ENCODE data around the gene EXOG. TPM values are rescaled to one million over a fixed set of nuclear protein-coding genes. Genes with fewer than 3 reads are reported as not detected.

Gene EXOG
- total RNA-seq, 1 donor from 2014 or later: 14.1 TPM

GRCh38 chr3:38551026-38551832 lies 55.1 kb downstream of the EXOG start:
- Histone ChIP-seq H3K36me3 (ENCODE audit: control insufficient read depth in 3 of 3, insufficient read depth in 3 of 3, low read length in 3 of 3) (no peaks in the 10 kb centered on the region), H3K4me3 (ENCODE audit: low read length in 3 of 3) (no peak overlapping the region), H3K27me3 (ENCODE audit: control insufficient read depth in 3 of 3, insufficient read depth in 3 of 3, low read length in 3 of 3) (no peaks in the 10 kb centered on the region), H3K9me3 (ENCODE audit: control insufficient read depth in 3 of 3, low read length in 3 of 3) (no peaks in the 10 kb centered on the region), H3K27ac (ENCODE audit: low read depth, low read length) (no peak overlapping the region), H3K4me1 (ENCODE audit: control insufficient read depth in 3 of 3, insufficient read depth in 3 of 3, low read length in 3 of 3) (peaks cover 6 to 8% (median 8%) of the 10 kb centered on the region in 3 donors), H3K9ac (ENCODE audit: low read depth in 1 of 3, low read length in 3 of 3) (no peak overlapping the region)

- H3K27me3 ChIP-seq (ENCODE audit: control insufficient read depth in 3 of 3, insufficient read depth in 3 of 3, low read length in 3 of 3): no peaks in the 10 kb centered on the region
- H3K27ac ChIP-seq (ENCODE audit: low read depth, low read length): no peak overlapping the region
- no peak overlapping the region for H3K4me3 ChIP-seq (ENCODE audit: low read length in 3 of 3)
- H3K4me1 ChIP-seq (ENCODE audit: control insufficient read depth in 3 of 3, insufficient read depth in 3 of 3, low read length in 3 of 3): peaks cover 6 to 8% (median 8%) of the 10 kb centered on the region in 3 donors
- no peaks in the 10 kb centered on the region for H3K36me3 ChIP-seq (ENCODE audit: control insufficient read depth in 3 of 3, insufficient read depth in 3 of 3, low read length in 3 of 3)
- H3K9ac ChIP-seq (ENCODE audit: low read depth in 1 of 3, low read length in 3 of 3): no peak overlapping the region
- no peaks in the 10 kb centered on the region for H3K9me3 ChIP-seq (ENCODE audit: control insufficient read depth in 3 of 3, low read length in 3 of 3)
These were observed 56.2 kb downstream of the EXOG start for GRCh38 chr3:38552364-38552763.

GRCh38 chr3:38553071-38553470 lies 56.9 kb downstream of the EXOG start:
- H3K36me3 ChIP-seq (ENCODE audit: control insufficient read depth in 3 of 3, insufficient read depth in 3 of 3, low read length in 3 of 3): no peaks in the 10 kb centered on the region
- no peak overlapping the region for H3K27ac ChIP-seq (ENCODE audit: low read depth, low read length)
- no peak overlapping the region for H3K9ac ChIP-seq (ENCODE audit: low read depth in 1 of 3, low read length in 3 of 3)
- H3K4me1 ChIP-seq (ENCODE audit: control insufficient read depth in 3 of 3, insufficient read depth in 3 of 3, low read length in 3 of 3): peaks cover 4 to 6% (median 5%) of the 10 kb centered on the region in 3 donors
- H3K9me3 ChIP-seq (ENCODE audit: control insufficient read depth in 3 of 3, low read length in 3 of 3): no peaks in the 10 kb centered on the region
- no peak overlapping the region for H3K4me3 ChIP-seq (ENCODE audit: low read length in 3 of 3)
- H3K27me3 ChIP-seq (ENCODE audit: control insufficient read depth in 3 of 3, insufficient read depth in 3 of 3, low read length in 3 of 3): no peaks in the 10 kb centered on the region

GRCh38 chr3:38554127-38554827 lies 58.1 kb downstream of the EXOG start:
- Histone ChIP-seq H3K36me3 (ENCODE audit: control insufficient read depth in 3 of 3, insufficient read depth in 3 of 3, low read length in 3 of 3) (no peaks in the 10 kb centered on the region), H3K27me3 (ENCODE audit: control insufficient read depth in 3 of 3, insufficient read depth in 3 of 3, low read length in 3 of 3) (no peaks in the 10 kb centered on the region)

GRCh38 chr3:38555149-38555840 lies 59.2 kb downstream of the EXOG start:
- no peaks in the 10 kb centered on the region for H3K36me3 ChIP-seq (ENCODE audit: control insufficient read depth in 3 of 3, insufficient read depth in 3 of 3, low read length in 3 of 3)
- H3K9me3 ChIP-seq (ENCODE audit: control insufficient read depth in 3 of 3, low read length in 3 of 3): no peaks in the 10 kb centered on the region
- H3K9ac ChIP-seq (ENCODE audit: low read depth in 1 of 3, low read length in 3 of 3): no peak overlapping the region

More at GRCh38 chr3:38554127-38554827, 58.1 kb downstream of the EXOG start:
- Histone ChIP-seq H3K9ac (ENCODE audit: low read depth in 1 of 3, low read length in 3 of 3) (no peak overlapping the region), H3K27ac (ENCODE audit: low read depth, low read length) (no peak overlapping the region), H3K4me1 (ENCODE audit: control insufficient read depth in 3 of 3, insufficient read depth in 3 of 3, low read length in 3 of 3) (no peaks in the 10 kb centered on the region), H3K4me3 (ENCODE audit: low read length in 3 of 3) (no peak overlapping the region), H3K9me3 (ENCODE audit: control insufficient read depth in 3 of 3, low read length in 3 of 3) (no peaks in the 10 kb centered on the region)

GRCh38 chr3:38555926-38556325 lies 59.8 kb downstream of the EXOG start:
- Histone ChIP-seq H3K27me3 (ENCODE audit: control insufficient read depth in 3 of 3, insufficient read depth in 3 of 3, low read length in 3 of 3) (no peaks in the 10 kb centered on the region), H3K4me3 (ENCODE audit: low read length in 3 of 3) (no peak overlapping the region), H3K4me1 (ENCODE audit: control insufficient read depth in 3 of 3, insufficient read depth in 3 of 3, low read length in 3 of 3) (no peaks in the 10 kb centered on the region), H3K9ac (ENCODE audit: low read depth in 1 of 3, low read length in 3 of 3) (no peak overlapping the region), H3K36me3 (ENCODE audit: control insufficient read depth in 3 of 3, insufficient read depth in 3 of 3, low read length in 3 of 3) (no peaks in the 10 kb centered on the region), H3K9me3 (ENCODE audit: control insufficient read depth in 3 of 3, low read length in 3 of 3) (no peaks in the 10 kb centered on the region), H3K27ac (ENCODE audit: low read depth, low read length) (no peak overlapping the region)

More at GRCh38 chr3:38555149-38555840, 59.2 kb downstream of the EXOG start:
- Histone ChIP-seq H3K27ac (ENCODE audit: low read depth, low read length) (no peak overlapping the region), H3K4me3 (ENCODE audit: low read length in 3 of 3) (no peak overlapping the region), H3K27me3 (ENCODE audit: control insufficient read depth in 3 of 3, insufficient read depth in 3 of 3, low read length in 3 of 3) (no peaks in the 10 kb centered on the region), H3K4me1 (ENCODE audit: control insufficient read depth in 3 of 3, insufficient read depth in 3 of 3, low read length in 3 of 3) (no peaks in the 10 kb centered on the region)

GRCh38 chr3:38556640-38557358 lies 60.7 kb downstream of the EXOG start:
- no peak overlapping the region for H3K27ac ChIP-seq (ENCODE audit: low read depth, low read length)
- H3K4me1 ChIP-seq (ENCODE audit: control insufficient read depth in 3 of 3, insufficient read depth in 3 of 3, low read length in 3 of 3): no peaks in the 10 kb centered on the region
- no peaks in the 10 kb centered on the region for H3K27me3 ChIP-seq (ENCODE audit: control insufficient read depth in 3 of 3, insufficient read depth in 3 of 3, low read length in 3 of 3)
- no peaks in the 10 kb centered on the region for H3K36me3 ChIP-seq (ENCODE audit: control insufficient read depth in 3 of 3, insufficient read depth in 3 of 3, low read length in 3 of 3)
- no peaks in the 10 kb centered on the region for H3K9me3 ChIP-seq (ENCODE audit: control insufficient read depth in 3 of 3, low read length in 3 of 3)
- no peak overlapping the region for H3K9ac ChIP-seq (ENCODE audit: low read depth in 1 of 3, low read length in 3 of 3)
- H3K4me3 ChIP-seq (ENCODE audit: low read length in 3 of 3): no peak overlapping the region

GRCh38 chr3:38558864-38559263 lies 62.7 kb downstream of the EXOG start:
- no peak overlapping the region for H3K9ac ChIP-seq (ENCODE audit: low read depth in 1 of 3, low read length in 3 of 3)
- H3K36me3 ChIP-seq (ENCODE audit: control insufficient read depth in 3 of 3, insufficient read depth in 3 of 3, low read length in 3 of 3): no peaks in the 10 kb centered on the region
- no peak overlapping the region for H3K4me3 ChIP-seq (ENCODE audit: low read length in 3 of 3)
- H3K9me3 ChIP-seq (ENCODE audit: control insufficient read depth in 3 of 3, low read length in 3 of 3): no peaks in the 10 kb centered on the region
- H3K27ac ChIP-seq (ENCODE audit: low read depth, low read length): no peak overlapping the region
- H3K4me1 ChIP-seq (ENCODE audit: control insufficient read depth in 3 of 3, insufficient read depth in 3 of 3, low read length in 3 of 3): no peaks in the 10 kb centered on the region
- no peaks in the 10 kb centered on the region for H3K27me3 ChIP-seq (ENCODE audit: control insufficient read depth in 3 of 3, insufficient read depth in 3 of 3, low read length in 3 of 3)

- Histone ChIP-seq H3K4me3 (ENCODE audit: low read length in 3 of 3) (no peak overlapping the region), H3K9me3 (ENCODE audit: control insufficient read depth in 3 of 3, low read length in 3 of 3) (no peaks in the 10 kb centered on the region), H3K27ac (ENCODE audit: low read depth, low read length) (no peak overlapping the region), H3K9ac (ENCODE audit: low read depth in 1 of 3, low read length in 3 of 3) (no peak overlapping the region), H3K27me3 (ENCODE audit: control insufficient read depth in 3 of 3, insufficient read depth in 3 of 3, low read length in 3 of 3) (no peaks in the 10 kb centered on the region), H3K36me3 (ENCODE audit: control insufficient read depth in 3 of 3, insufficient read depth in 3 of 3, low read length in 3 of 3) (no peaks in the 10 kb centered on the region), H3K4me1 (ENCODE audit: control insufficient read depth in 3 of 3, insufficient read depth in 3 of 3, low read length in 3 of 3) (no peaks in the 10 kb centered on the region)
These were observed 64.1 kb downstream of the EXOG start for GRCh38 chr3:38560284-38560683.
